Peyer's patch (tissue), 4 donors: ENCODE data around the gene NEUROD1. TPM values are rescaled to one million over a fixed set of nuclear protein-coding genes. Genes with fewer than 3 reads are reported as not detected.
"Not testable (repeated sequence)": the region's sequence is repeated elsewhere in the genome, so short reads cannot be mapped to it uniquely, and the experiment has no call there.

Experiments
- DNase-seq, 3 donors: peaks; one replicate each; pipeline ENCODE4 v3.0.0-alpha.2; 2017 to 2019
- H3K27ac ChIP-seq, 4 donors: fragments of 200-600 bp; sonication (generic); one replicate each; pipeline ENCODE4 v1.5.1; 2016 to 2019
- H3K27me3 ChIP-seq, 2 donors: fragments of 200-600 bp; sonication (generic); one replicate each; pipeline ENCODE4 v1.5.1; 2019
- H3K36me3 ChIP-seq, 3 donors: fragments of 200-600 bp; sonication (generic); one replicate each; pipeline ENCODE4 v1.5.1; 2016 to 2019
- H3K4me1 ChIP-seq, 4 donors: fragments of 200-600 bp; sonication (generic); one replicate each; pipeline ENCODE4 v1.5.1; 2016 to 2019
- H3K4me3 ChIP-seq, 4 donors: fragments of 200-600 bp; sonication (generic); 1 replicate in 3 of 4; 2 replicates in 1 of 4; pipeline ENCODE4 v1.5.1; 2016 to 2019; ENCODE audit warnings: mild to moderate bottlenecking in 1 of 4
- H3K9me3 ChIP-seq, 4 donors: fragments of 200-600 bp; sonication (generic); one replicate each; pipeline ENCODE4 v1.5.1; 2016 to 2019; ENCODE audit warnings: mild to moderate bottlenecking in 1 of 4
- POLR2A ChIP-seq, 2 donors: fragments of 450-650 bp; IDR thresholded peaks; one replicate each; pipeline ENCODE4 v1.5.1; 2017; ENCODE audit warnings: antibody characterized with exemption in 2 of 2, mild to moderate bottlenecking in 2 of 2, moderate library complexity in 2 of 2
- total RNA-seq, 4 donors: library from RNA; depleted of rRNA; stranded (reverse); fragments of >200 nt; gene quantifications; one replicate each; pipeline ENCODE4 v1.1.0, GENCODE V29; 2016
- TF ChIP-seq, protein P1 (sequence below), 6 experiments: fragments of 450-650 bp in 4 of 6; fragments of 200-600 bp in 2 of 6; sonication (generic) in 1 of 6; IDR thresholded peaks; one replicate each; pipeline ENCODE4 v1.5.1; 2017 to 2019; ENCODE audit warnings: antibody characterized with exemption in 6 of 6, mild to moderate bottlenecking in 3 of 6, moderate library complexity in 1 of 6

Gene NEUROD1
- total RNA-seq = 1 to 10 TPM; 1.7 to 6.8 (median 3.1) TPM

DNA sequence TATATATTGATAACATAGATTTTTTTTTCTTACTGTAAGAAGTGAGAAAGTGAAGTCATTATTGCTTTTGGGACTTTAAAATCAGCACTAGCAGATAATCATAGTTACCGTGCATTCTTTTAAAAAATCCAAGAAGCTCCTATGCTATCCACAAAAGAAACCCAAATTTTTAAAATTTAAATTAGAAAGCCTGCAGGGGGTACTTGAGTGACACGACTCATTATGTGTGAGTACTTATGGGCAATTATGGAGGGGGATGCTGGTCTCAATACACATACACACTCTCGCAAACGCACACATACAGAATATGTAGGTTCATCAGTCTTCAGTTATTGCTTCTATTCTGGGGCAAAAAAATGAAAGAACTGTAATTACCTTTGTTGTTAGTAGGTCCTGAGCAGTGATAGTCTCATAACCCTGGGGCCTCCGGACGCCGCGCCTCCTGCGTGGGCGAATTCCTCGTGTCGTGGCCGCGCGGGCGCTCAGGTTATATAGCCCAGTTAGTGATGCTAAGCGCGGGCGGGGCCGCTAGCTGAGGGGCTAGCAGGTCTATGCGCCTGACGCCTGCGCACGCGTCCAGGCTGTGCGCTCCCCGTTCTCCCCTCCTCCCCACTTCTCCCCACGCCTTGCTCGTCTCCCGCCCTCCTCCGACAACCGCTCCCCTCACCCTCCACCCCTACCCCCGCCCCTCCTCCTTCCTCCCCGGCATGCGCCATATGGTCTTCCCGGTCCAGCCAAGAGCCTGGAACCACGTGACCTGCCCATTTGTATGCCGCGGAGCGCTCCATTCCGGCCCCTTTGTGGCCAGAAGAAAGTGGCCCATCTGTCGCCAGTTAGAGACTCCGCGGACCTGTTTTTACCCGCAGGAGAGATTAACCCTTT, at the start of gene NEUROD1:
Gene NEUROD1, minus strand, starts transcription at position 463 of the 882 bp plus-strand sequence. CDS start 1,657 bp downstream, outside the sequence.
- Histone ChIP-seq H3K4me3 (peak within 1 kb of the TSS in 2 of 4 donors; percentile 26 to 33), H3K9me3 (no peaks in the 10 kb centered on the region), H3K36me3 (no peaks in the 10 kb centered on the region), H3K27ac (no peak within 1 kb of the TSS), H3K27me3 (peaks cover 0 to 71% of the 10 kb centered on the region in 2 donors), H3K4me1 (peaks cover 0 to 26% (median 8%) of the 10 kb centered on the region in 4 donors)
- peak in 1 of 3 donors; percentile 52 for DNase-seq
- TF ChIP-seq POLR2A (IDR thresholded peaks at IDR 0.05) = no peak

DNA sequence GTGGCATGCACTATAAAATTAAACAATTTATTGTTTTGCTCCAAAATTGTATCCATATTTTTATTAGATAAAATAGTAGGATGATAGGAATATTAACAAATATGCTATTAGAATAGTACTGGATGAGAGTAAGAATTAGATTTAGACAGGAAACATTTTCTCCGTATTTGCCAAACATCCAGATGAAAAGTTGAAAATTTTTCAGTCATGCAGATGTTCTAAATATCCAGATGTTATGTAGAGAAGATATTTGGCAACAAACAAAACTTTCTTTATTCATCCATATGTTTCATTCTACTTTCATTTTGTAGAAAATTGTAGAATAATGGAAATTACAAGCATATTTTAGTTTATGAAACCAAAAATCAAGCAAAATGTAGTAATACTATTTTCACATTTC, 45.2 kb upstream of the NEUROD1 start:
- no peaks in the 10 kb centered on the region for H3K27me3 ChIP-seq
- no peaks in the 10 kb centered on the region for H3K9me3 ChIP-seq
- no peak for TF ChIP-seq POLR2A (IDR thresholded peaks at IDR 0.05)
- TF ChIP-seq, protein P1, sequence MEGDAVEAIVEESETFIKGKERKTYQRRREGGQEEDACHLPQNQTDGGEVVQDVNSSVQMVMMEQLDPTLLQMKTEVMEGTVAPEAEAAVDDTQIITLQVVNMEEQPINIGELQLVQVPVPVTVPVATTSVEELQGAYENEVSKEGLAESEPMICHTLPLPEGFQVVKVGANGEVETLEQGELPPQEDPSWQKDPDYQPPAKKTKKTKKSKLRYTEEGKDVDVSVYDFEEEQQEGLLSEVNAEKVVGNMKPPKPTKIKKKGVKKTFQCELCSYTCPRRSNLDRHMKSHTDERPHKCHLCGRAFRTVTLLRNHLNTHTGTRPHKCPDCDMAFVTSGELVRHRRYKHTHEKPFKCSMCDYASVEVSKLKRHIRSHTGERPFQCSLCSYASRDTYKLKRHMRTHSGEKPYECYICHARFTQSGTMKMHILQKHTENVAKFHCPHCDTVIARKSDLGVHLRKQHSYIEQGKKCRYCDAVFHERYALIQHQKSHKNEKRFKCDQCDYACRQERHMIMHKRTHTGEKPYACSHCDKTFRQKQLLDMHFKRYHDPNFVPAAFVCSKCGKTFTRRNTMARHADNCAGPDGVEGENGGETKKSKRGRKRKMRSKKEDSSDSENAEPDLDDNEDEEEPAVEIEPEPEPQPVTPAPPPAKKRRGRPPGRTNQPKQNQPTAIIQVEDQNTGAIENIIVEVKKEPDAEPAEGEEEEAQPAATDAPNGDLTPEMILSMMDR (IDR thresholded peaks at IDR 0.05) = no peak
- no peak overlapping the region for H3K4me3 ChIP-seq
- no peaks in the 10 kb centered on the region for H3K4me1 ChIP-seq
- DNase-seq = no peak
- no peaks in the 10 kb centered on the region for H3K36me3 ChIP-seq
- no peak overlapping the region for H3K27ac ChIP-seq

DNA sequence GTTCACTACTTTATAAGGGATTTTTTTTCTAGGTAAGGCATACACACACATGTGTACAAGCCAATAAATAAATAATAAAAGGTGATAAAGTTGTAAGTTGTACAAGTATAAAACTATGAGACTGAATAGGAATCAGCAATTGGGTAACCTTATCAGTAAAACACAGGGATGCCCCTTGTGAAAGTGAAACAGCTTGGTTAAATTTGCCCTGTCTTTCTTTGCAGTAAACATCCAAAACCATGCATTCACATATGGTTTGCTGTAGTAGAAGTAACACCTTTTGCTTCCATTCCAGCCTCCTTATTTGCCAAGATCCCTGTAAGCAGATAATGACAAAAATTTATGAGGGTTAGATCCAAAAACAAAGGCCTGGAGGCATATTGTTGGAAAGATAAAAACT, 44.3 kb upstream of the NEUROD1 start:
- H3K27me3 ChIP-seq = no peaks in the 10 kb centered on the region
- H3K27ac ChIP-seq = no peak overlapping the region
- no peaks in the 10 kb centered on the region for H3K9me3 ChIP-seq
- no peak for DNase-seq
- no peaks in the 10 kb centered on the region for H3K36me3 ChIP-seq
- TF ChIP-seq, protein P1 (IDR thresholded peaks at IDR 0.05) = no peak
- no peak for TF ChIP-seq POLR2A (IDR thresholded peaks at IDR 0.05)
- no peaks in the 10 kb centered on the region for H3K4me1 ChIP-seq
- H3K4me3 ChIP-seq = no peak overlapping the region

DNA sequence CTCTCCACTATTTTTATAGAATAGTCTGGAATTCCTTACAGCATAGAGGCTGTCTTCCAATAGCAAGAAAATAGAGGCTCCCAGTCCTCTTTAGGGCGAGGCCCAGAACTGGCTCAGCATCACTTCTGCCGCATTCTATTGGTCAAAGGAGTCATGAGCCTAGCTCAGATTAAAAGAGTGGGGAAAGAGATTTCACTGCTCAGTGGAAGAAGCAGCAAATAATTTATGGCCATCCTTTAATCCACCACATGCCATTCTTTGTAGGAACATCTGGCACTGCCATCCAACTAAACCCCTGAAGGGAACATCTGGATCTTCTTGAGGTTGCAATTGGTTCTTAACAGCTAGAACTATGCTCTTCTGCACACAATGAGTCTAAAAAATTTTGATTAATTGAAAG, 43.4 kb upstream of the NEUROD1 start:
- H3K27ac ChIP-seq = no peak overlapping the region

DNA sequence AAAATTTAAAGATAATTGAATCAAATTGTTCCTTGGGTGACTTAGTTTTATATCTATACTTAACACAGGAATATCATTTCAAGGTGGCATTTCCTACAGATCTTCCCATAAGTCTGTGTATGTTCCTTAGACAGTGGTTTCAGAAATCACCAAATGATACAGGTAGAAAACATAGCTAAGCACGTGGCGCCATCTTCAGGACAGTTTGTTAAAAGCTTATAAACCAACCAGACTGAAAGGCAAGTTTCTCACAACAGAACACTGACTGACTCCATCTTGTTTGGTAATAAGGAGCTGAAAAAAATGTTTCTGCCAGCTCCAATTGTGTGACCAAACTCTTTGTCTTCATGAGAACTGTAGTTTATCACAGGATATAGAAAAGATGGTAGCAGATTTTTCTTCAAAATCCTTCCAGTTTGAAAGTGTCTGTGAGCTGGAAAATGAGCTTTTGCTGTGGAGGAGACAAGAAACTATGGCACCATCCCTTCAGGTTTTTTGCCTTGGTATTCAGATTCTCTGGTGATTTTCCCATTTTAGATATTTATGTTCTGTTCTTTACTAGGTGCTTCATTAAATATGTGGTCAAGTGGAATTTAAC, 34.8 kb upstream of the NEUROD1 start:
- no peaks in the 10 kb centered on the region for H3K9me3 ChIP-seq
- no peaks in the 10 kb centered on the region for H3K36me3 ChIP-seq
- H3K27me3 ChIP-seq = no peaks in the 10 kb centered on the region
- no peaks in the 10 kb centered on the region for H3K4me1 ChIP-seq
- H3K4me3 ChIP-seq = no peak overlapping the region
- TF ChIP-seq, protein P1 (IDR thresholded peaks at IDR 0.05) = peak in 5 of 6 experiments; percentile 53 to 87 (median 84)
- TF ChIP-seq POLR2A (IDR thresholded peaks at IDR 0.05) = no peak
- peak; percentile 53 to 89 (median 68) for DNase-seq
- no peak overlapping the region for H3K27ac ChIP-seq

More for the DNA sequence above, 43.4 kb upstream of the NEUROD1 start:
- DNase-seq = no peak
- H3K36me3 ChIP-seq = no peaks in the 10 kb centered on the region
- H3K27me3 ChIP-seq = no peaks in the 10 kb centered on the region
- H3K9me3 ChIP-seq = no peaks in the 10 kb centered on the region
- H3K4me3 ChIP-seq = no peak overlapping the region
- no peak for TF ChIP-seq POLR2A (IDR thresholded peaks at IDR 0.05)
- TF ChIP-seq, protein P1 (IDR thresholded peaks at IDR 0.05) = no peak
- no peaks in the 10 kb centered on the region for H3K4me1 ChIP-seq

DNA sequence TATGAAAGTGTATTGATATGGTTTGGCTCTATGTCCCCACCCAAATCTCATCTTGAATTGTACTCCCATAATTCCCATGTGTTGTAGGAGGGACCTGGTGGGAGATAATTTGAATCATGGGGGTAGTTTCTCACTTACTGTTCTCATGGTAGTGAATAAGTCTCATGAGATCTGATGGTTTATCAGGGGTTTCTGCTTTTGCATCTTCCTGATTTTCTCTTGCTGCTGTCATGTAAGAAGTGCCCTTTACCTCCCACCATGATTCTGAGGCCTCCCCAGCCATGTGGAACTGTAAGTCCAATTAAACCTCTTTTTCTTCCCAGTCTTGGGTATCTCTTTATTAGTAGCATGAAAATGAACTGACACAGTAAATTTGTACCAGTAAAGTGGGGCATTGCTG, 30.7 kb upstream of the NEUROD1 start:
- H3K27me3 ChIP-seq, H3K4me3 ChIP-seq, H3K36me3 ChIP-seq, H3K4me1 ChIP-seq, DNase-seq, H3K9me3 ChIP-seq, H3K27ac ChIP-seq: not testable (repeated sequence)

DNA sequence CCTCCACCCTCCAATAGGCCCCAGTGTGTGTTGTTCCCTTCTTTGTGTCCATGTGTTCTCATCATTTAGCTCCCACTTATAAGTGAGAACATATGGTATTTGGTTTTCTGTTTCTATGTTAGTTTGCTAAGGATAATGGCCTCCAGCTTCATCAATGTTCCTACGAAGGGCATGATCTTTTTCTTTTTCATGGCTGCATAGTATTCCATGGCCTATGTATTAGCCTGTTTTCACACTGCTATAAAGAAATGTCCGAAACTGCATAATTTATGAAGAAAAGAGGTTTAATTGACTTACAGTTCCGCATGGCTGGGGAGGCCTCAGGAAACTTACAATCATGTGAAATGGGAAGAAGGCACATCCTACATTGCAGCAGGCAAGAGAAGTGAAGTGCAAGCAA, 22.2 kb upstream of the NEUROD1 start:
- not testable (repeated sequence) for H3K9me3 ChIP-seq, H3K4me1 ChIP-seq, H3K36me3 ChIP-seq, H3K4me3 ChIP-seq, H3K27ac ChIP-seq, H3K27me3 ChIP-seq, DNase-seq
